B cell (primary cell): Measurements from ENCODE around the gene PLEKHJ1.

Source experiments
- CTCF ChIP-seq: fragments of 200-600 bp; IDR thresholded peaks from one replicate; pipeline ENCODE4 v1.8.0; 2022; ENCODE audit warnings: antibody characterized with exemption, mild to moderate bottlenecking
- EZH2 ChIP-seq: IDR thresholded peaks from 2 replicates; pipeline ENCODE4 v1.6.1; 2012; ENCODE audit warnings: borderline replicate concordance, low read depth, mild to moderate bottlenecking, moderate library complexity, low read length; ENCODE audit not compliant: insufficient read depth, poor library complexity, severe bottlenecking

DNA sequence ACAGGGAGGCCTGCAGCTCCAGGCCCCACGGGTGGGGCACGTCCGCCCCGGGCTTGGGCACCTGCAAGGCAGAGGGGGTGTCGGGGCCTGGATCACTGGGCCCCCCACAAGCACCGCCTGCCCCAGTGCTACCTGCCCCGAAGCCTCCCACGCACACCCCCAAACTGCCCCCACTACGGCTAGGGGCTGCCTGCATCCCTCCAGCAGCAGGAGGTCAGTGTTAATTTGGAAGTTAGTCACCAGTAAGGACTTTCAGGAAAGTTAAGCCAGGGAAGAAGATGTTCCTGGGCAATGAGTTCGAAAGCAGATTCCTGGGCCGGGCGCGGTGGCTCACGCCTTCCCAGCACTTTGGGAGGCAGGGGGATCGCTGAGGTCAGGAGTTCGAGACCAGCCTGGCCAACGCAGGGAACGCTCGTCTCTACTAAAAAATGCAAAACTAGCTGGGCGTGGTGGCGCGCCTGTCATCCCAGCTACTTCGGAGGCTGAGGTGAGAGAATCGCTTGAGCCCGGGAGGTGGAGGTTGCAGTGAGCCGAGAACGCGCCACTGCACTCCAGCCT lies 40.4 kb upstream of the PLEKHJ1 start:
- TF ChIP-seq CTCF (no peak), EZH2 (no peak)
